A204.1 (cell line): ENCODE measurements around the gene GALNT16.
A peak's percentile ranks its signal among the peaks of the same experiment; 100 is the strongest.
"Not testable (repeated sequence)": the region's sequence is repeated elsewhere in the genome, so short reads cannot be mapped to it uniquely, and the experiment has no call there.

Source experiments
- FAIRE-seq: peaks from 2 replicates; lab custom pipeline; 2012; peaks lifted over from hg19 to GRCh38; lab: Jason Lieb, UNC

GALNT16 gene

GRCh38 chr14:69364378-69364777 is 104.4 kb downstream of the GALNT16 start:
- FAIRE-seq: no peak

GRCh38 chr14:69366069-69366468 is 106.1 kb downstream of the GALNT16 start:
- no peak for FAIRE-seq

DNA sequence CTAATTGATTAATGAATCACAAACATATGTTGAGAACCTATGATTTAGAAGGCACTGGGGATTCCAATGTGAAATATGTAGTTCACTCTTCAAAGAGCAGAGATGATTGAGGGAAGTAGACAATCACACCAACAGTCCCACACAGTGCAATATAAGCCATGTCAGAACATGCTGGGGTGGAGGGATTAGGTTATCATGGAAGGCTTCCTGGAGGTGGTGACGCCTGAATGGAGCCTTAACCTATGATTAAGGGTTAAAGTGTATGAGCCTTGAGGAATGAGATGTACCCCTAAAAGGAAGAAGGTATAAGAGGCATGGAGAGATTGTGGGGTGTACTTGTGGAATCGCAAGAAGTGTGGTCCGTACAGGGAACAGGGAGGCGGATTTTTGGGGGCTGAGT is 106.8 kb downstream of the GALNT16 start:
- FAIRE-seq: no peak

DNA sequence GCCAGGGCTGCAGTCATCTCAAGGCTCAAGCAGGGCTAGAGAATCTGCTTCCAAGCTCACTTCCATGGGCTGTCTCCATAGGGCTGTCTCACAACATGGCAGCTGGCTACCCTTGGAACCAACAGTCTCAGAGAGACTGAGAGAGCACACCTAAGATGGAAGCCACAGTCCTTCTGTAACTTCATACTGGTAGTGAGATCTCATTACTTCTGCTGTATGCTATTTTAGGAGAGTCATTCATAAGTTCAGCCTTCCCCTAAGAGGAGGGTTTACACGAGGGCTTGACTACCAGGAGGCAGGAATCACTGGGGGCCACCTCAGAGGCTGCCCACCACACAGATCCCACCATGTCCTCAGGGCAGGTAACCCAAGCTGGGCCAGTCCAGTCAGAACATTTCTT is 108.4 kb downstream of the GALNT16 start:
- FAIRE-seq: no peak

- no peak for FAIRE-seq
Measured at GRCh38 chr14:69370061-69370460, 110.1 kb downstream of the GALNT16 start.

GRCh38 chr14:69372146-69372545 is 112.2 kb downstream of the GALNT16 start:
- FAIRE-seq: no peak

GRCh38 chr14:69373104-69373503 is 113.1 kb downstream of the GALNT16 start:
- FAIRE-seq: no peak

GRCh38 chr14:69374235-69374634 is 114.3 kb downstream of the GALNT16 start:
- no peak for FAIRE-seq

DNA sequence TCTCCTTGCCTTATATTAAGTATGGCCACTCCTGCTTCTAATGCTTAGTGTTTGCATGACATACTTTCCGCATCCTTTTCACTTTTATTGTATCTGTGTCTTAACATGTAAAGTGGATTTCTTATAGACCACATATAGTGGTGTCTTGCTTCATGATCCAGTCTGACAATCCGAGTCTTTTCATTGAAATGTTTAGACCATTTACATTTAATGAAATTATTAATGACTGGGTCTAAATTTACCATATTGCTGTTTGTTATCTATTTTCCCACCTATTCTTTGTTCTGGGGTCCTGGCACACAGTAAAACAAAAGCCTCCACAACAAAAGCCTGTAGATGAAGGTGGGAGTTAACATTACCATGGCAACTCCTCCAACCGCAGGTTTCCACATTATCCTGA is 115.2 kb downstream of the GALNT16 start:
- FAIRE-seq: no peak

- FAIRE-seq: no peak
Measured at GRCh38 chr14:69375722-69376121, 115.8 kb downstream of the GALNT16 start.

DNA sequence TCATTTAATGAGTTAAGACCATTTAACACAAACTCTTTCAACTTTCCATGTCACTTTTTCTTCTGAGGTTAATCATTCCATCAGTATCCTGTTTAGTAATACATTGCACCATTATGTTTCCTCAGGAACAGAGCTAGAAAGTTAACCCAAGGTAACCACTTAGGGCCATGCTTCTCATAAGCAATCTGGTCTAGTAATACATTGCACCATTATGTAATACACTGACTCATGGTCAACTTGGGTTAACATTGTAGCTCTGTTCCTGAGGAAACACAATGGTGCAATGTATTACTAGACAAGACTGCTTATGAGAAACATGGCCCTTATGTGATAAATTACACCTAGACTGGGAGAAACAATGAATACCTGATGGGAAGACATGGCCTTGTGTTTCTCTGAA is 116.5 kb downstream of the GALNT16 start:
- FAIRE-seq: no peak

DNA sequence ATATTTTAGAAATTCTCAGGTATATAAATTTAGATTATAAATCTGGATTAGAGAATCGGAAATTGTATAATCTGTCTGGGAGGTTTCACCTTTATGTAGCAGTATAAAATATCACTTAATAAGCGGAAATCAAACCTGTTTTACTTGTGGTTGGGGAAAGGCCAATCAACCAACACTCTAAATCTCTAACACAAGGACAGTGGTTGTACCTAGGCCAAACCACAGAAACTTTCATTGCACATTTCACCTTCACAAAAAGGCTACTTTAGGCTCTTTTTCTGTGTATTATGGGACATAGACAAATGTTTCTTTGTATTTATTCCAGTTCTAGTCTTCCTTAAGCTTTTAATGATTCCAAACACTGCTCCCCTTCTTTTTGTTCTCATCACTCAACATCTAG is 118.3 kb downstream of the GALNT16 start:
- no peak for FAIRE-seq

DNA sequence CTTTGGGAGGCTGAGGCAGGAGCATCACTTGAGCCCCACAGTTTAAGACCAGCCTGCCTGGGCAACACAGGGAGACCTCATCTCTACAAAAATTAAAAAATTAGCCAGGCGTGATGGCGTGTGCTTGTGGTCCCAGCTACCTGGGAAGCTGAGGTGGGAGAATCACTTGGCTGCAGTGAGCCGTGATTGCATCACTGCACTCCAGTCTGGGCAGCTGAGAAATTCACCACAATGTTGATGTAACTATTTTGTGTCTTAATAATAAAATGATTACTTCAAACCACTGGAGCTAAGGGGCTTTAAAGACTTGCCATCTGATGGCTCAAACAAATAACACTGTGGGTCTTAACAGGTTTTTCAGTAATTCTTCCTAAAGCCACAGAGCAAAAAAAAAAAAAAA is 127.4 kb downstream of the GALNT16 start:
- no peak for FAIRE-seq

- not testable (repeated sequence) for FAIRE-seq
Measured at GRCh38 chr14:69391400-69391799, 131.4 kb downstream of the GALNT16 start.

DNA sequence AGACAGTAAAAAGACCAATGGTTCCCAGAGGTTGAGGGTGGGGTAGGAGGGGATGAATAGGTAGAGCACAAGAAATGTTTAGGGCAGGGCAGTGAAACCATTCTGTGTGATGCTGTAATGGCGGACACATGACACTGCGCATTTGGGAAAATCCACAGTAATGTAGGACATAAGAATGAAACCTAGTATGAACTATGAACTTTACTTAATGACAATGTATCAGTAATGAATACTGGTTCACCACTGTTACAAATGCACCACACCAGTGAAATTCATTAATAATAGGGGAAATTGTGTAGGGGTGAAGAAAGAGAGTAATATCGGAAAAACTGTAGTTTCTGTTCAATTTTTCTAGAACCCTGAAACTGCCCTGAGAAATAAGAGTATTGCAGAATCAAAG is 132.5 kb downstream of the GALNT16 start:
- FAIRE-seq: no peak

GRCh38 chr14:69395929-69396328 is 136.0 kb downstream of the GALNT16 start:
- FAIRE-seq: no peak

GRCh38 chr14:69398053-69398817 is 138.3 kb downstream of the GALNT16 start, which contains the start of the genes ERH and SLC39A9:
ERH (minus strand) TSS chr14:69398299; CDS start chr14:69398233, 66 bp downstream.
SLC39A9 (plus strand) TSS chr14:69398692; CDS start chr14:69399370, 678 bp downstream.
- peak; percentile 92 for FAIRE-seq

DNA sequence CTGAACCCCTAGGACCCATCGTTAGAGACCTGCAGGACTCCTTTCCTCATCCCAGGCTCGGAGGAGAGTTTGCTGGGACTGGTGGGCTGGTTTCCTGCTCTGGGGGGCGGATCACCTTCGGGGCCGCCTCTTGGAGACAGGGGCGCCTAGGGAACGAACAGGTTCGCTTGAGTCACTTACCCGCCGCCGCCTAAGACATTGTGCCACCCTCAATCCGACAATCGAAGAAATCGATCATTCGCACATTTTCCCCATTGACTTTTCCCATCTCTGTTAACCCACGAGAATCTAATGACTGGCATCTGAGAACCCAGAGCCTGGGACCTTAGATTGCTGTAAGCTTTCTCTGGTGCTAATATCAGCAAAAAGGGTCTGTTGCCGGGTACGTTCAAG is 138.9 kb downstream of the GALNT16 start:
- no peak for FAIRE-seq

- no peak for FAIRE-seq
Measured at GRCh38 chr14:69399750-69400149, 139.8 kb downstream of the GALNT16 start.

DNA sequence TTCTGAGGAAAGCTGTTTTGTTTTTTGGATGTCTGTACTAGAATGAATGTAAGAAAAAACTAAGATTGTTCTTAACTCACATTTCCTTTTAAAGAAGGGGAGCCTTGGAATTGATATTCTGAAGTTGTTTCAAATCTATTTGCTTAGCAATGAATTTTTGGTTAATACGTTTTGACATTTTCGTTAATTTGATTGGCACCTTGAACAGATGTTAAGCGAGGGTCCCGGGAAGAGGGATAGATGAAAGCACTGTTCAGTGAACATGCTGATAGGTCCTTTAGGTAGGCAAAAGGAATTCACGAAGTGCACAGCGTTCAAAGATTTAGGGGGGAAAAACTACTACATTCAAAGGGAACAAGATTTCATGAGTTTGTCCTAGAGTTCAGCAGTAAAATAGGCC is 140.2 kb downstream of the GALNT16 start:
- FAIRE-seq: no peak

GRCh38 chr14:69401841-69402240 is 141.9 kb downstream of the GALNT16 start:
- FAIRE-seq: no peak

- FAIRE-seq: no peak
Measured at GRCh38 chr14:69404478-69404877, 144.5 kb downstream of the GALNT16 start.

GRCh38 chr14:69404883-69405282 is 144.9 kb downstream of the GALNT16 start:
- FAIRE-seq: no peak

DNA sequence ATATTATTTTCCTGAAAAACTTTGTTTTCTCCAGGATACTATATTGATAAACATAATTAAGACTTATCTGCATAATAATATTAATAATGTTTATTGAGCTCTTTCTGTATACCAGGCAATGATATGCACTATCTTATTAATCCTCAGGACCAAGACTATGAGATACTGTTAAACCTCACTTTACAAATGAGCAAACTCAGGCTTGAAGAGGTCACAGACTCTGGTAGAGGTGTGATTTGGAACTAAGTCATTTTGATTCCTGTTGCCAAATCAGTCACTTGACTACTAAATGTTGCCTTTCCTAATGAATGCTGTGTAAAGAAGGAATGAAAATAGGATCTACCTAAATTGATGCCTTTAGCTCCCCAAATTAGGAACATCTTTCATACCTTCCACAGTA is 145.8 kb downstream of the GALNT16 start:
- FAIRE-seq: no peak
